AG08396 (cell line): ENCODE data around the gene ADAT1.

Experiments
- DNase-seq: peaks from one replicate; pipeline ENCODE4 v3.0.0; 2012; ENCODE audit warnings: low spot score, mixed read lengths

ADAT1 gene

GRCh38 chr16:75622761-75623605 lies at the start of gene ADAT1:
TSS of gene ADAT1 (minus strand) at chr16:75623281. CDS start at chr16:75620799, 2,482 bp downstream.
- DNase-seq: peak; percentile 94

GRCh38 chr16:75667503-75667902 lies 44.4 kb upstream of the ADAT1 start:
- no peak for DNase-seq

GRCh38 chr16:75660726-75661302 lies 37.7 kb upstream of the ADAT1 start:
- no peak for DNase-seq

GRCh38 chr16:75660321-75660720 lies 37.2 kb upstream of the ADAT1 start:
- no peak for DNase-seq

GRCh38 chr16:75658175-75658574 lies 35.1 kb upstream of the ADAT1 start:
- DNase-seq: no peak

DNA sequence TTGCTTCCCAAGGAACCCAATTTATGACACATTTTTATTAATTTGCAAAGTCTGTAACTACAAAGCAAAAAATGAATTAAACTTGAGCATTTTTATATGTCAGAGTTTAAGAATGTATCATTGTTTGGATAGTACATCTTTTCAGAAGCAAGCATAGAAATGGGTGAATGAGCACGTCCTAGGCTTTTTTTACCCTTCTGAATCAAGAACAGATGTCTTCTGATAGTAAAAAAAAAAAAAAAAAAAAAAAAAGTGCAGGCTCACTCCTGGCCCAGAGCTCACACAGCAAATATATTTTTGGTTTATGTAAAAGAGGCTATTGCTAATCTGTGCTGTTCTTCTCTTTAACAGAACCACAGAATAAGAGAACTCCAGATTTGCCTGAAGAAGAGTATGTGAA lies 30.8 kb upstream of the ADAT1 start:
- peak; percentile 50 for DNase-seq

- DNase-seq: peak; percentile 79
These were observed 25.4 kb upstream of the ADAT1 start for GRCh38 chr16:75648265-75649076.

DNA sequence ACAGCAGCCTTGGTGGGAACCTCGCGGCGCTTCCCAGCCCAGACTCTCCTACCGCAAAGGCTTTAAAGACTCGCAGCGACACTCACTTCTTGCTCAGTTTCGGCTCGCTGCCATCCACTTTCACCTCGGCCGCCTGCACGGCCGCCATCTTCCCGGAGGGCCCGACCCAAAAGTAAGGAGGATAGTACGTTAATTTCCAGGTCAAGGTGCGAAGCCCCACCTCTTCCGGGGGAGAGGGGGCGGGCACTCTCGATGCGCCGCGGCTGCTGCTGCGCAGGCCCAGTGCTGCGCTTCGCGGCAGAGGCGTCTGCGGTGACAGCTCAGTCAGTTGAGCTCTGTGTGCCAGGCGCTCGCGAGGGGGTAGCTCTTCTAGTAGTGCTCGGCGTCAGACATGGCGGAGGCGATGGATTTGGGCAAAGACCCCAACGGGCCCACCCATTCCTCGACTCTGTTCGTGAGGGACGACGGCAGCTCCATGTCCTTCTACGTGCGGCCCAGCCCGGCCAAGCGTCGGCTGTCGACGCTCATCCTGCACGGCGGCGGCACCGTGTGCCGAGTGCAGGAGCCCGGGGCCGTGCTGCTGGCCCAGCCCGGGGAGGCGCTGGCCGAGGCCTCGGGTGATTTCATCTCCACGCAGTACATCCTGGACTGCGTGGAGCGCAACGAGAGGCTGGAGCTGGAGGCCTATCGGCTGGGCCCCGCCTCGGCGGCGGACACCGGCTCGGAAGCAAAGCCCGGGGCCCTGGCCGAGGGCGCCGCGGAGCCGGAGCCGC lies 24.6 kb upstream of the ADAT1 start, which contains the start of the genes KARS1 and TERF2IP:
Gene KARS1, minus strand, starts transcription at position 174 of the 773 bp plus-strand sequence. Its CDS starts 26 bp downstream, at position 148.
Gene TERF2IP, plus strand, starts transcription at position 282 of the 773 bp plus-strand sequence. Its CDS starts 110 bp downstream, at position 392.
- DNase-seq: peak; percentile 96

GRCh38 chr16:75647112-75647491 lies 24.0 kb upstream of the ADAT1 start:
- DNase-seq: no peak

GRCh38 chr16:75644240-75645012 lies 21.3 kb upstream of the ADAT1 start:
- DNase-seq: no peak

GRCh38 chr16:75640598-75640997 lies 17.5 kb upstream of the ADAT1 start:
- DNase-seq: no peak

- DNase-seq: no peak
These were observed 12.0 kb upstream of the ADAT1 start for GRCh38 chr16:75635036-75635435.

GRCh38 chr16:75632857-75633256 lies 9.8 kb upstream of the ADAT1 start:
- no peak for DNase-seq

DNA sequence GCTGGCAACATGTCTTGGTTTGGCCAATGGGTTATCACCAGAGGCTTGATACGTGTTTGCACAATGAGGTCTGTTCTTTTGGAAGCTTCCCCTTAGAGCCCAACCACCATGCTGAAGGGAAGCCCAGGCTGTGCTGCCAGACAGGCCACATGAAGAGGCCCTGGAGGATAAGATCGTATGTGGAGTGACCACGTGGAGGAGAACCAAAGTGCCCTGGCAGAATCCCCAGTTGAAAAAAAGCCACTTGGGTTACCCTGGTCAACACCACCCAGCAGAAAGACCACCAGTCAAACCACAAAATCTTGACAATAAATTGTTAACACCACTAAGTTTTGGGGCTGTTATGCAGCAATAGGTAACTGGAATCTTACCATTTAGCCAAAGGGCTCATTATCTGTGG lies 7.0 kb upstream of the ADAT1 start:
- no peak for DNase-seq

GRCh38 chr16:75629132-75629531 lies 6.1 kb upstream of the ADAT1 start:
- DNase-seq: no peak

GRCh38 chr16:75628351-75628750 lies 5.3 kb upstream of the ADAT1 start:
- no peak for DNase-seq

- no peak for DNase-seq
These were observed 4.8 kb upstream of the ADAT1 start for GRCh38 chr16:75627851-75628250.

DNA sequence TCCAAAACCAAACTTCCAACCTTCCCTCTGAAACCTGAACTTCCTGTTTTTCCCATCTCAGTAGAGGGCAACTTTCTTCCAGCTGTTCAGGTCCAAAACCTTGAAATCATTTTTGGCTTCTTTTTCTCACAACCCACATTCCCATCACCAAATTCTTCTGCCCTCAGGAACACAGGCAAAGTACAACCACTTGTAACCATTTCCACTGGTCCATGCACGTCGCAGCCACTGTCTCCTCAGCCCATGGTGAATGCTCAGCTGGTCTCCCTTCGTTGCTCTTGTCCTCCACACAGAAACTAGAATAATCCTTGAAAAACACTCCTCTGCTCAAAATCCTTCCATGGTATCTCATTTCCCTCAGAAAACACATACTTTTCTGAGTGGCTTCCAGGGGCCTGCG lies 3.7 kb upstream of the ADAT1 start:
- no peak for DNase-seq

DNA sequence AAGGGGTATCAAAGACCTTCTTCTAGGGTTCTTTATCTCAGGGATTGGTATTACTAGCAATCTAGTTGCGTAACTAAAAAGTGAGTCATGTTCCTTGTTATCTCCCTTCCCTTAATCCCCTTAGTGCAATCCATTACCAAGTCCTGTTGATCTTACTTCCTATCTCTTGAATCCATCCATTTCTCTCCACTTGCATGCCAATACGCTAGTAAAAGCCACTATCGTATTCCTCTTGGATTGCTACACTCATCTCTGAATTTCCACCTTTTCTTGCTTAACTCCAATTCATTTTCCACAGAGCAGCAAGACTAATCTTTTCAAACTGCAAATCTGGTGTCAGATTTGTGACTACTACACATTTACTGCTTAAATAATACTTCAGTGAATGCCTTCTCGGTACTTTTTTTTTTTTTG lies 1.8 kb upstream of the ADAT1 start:
- no peak for DNase-seq

DNA sequence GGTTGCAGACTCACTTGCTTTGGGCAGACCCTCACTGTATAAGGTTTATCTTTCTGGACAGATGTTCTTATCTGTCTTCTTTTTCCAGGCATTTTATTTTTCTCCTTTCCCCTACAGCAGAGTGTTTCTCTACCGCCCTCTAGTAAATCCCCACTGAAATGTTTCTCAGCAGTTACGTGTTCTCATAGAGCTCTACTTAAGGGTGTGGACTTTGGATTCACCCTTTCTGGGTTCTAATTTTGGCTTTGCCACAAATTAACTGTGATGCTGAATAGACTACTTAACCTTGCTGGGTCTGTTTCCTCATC lies 2.0 kb downstream of the ADAT1 start:
- peak; percentile 27 for DNase-seq
